DND-41 (cell line): ENCODE data around the gene DSCAML1.
"Not testable (repeated sequence)": the region's sequence is repeated elsewhere in the genome, so short reads cannot be mapped to it uniquely, and the experiment has no call there.

Experiments
- ATAC-seq: fragments of 200-7000 bp; cut with Tn5 transposase; 3 replicates; pipeline ENCODE4 v1.9.1; 2021; ENCODE audit warnings: low read depth; ENCODE audit not compliant: insufficient read depth
- DNase-seq: peaks from one replicate; pipeline ENCODE4 v3.0.0-alpha.2; 2020
- H2AFZ ChIP-seq: 2 replicates; pipeline ENCODE4 v1.6.0; 2012; ENCODE audit warnings: low read depth, low read length
- H3K27ac ChIP-seq: 2 replicates; pipeline ENCODE4 v1.5.1; 2012; ENCODE audit warnings: low read length, inconsistent platforms
- H3K27me3 ChIP-seq: fragments of 200-600 bp; sonication (generic); 2 replicates; pipeline ENCODE4 v1.6.0; 2012; ENCODE audit warnings: low read length, mild to moderate bottlenecking, inconsistent platforms; ENCODE audit not compliant: insufficient read depth, poor library complexity
- H3K36me3 ChIP-seq: 2 replicates; pipeline ENCODE4 v1.5.1; 2012; ENCODE audit warnings: low read length, inconsistent platforms; ENCODE audit not compliant: insufficient read depth
- H3K4me1 ChIP-seq: 2 replicates; pipeline ENCODE4 v1.5.1; 2012; ENCODE audit warnings: mild to moderate bottlenecking, low read length; ENCODE audit not compliant: insufficient read depth
- H3K4me2 ChIP-seq: 2 replicates; pipeline ENCODE4 v1.6.0; 2012; ENCODE audit warnings: mild to moderate bottlenecking, moderate library complexity, low read length, inconsistent platforms; ENCODE audit not compliant: insufficient read depth
- H3K4me3 ChIP-seq, 2 experiments: fragments of 200-600 bp in 1 of 2; shearing (Covaris generic) in 1 of 2; 2 replicates each; pipeline ENCODE4 v1.5.1; 2012 to 2016; ENCODE audit warnings: inconsistent platforms in 2 of 2, low read length in 2 of 2, mild to moderate bottlenecking in 2 of 2, low read depth in 1 of 2, moderate library complexity in 1 of 2
- H3K79me2 ChIP-seq: 2 replicates; pipeline ENCODE4 v1.6.0; 2012; ENCODE audit warnings: low read length, inconsistent platforms; ENCODE audit not compliant: insufficient read depth
- H3K9ac ChIP-seq: 2 replicates; pipeline ENCODE4 v1.6.0; 2012; ENCODE audit warnings: low read depth, mild to moderate bottlenecking, inconsistent platforms, low read length, moderate library complexity
- H3K9me3 ChIP-seq: 2 replicates; pipeline ENCODE4 v1.5.1; 2012; ENCODE audit warnings: low read length, moderate library complexity, mild to moderate bottlenecking, inconsistent platforms; ENCODE audit not compliant: insufficient read depth, severe bottlenecking
- H4K20me1 ChIP-seq: 2 replicates; pipeline ENCODE4 v1.6.0; 2012; ENCODE audit warnings: low read length; ENCODE audit not compliant: insufficient read depth
- EZH2 ChIP-seq: IDR thresholded peaks from 3 replicates; pipeline ENCODE4 v1.6.1; 2012; ENCODE audit warnings: borderline replicate concordance, low read depth, mild to moderate bottlenecking, moderate library complexity, low read length, inconsistent platforms; ENCODE audit not compliant: severe bottlenecking
- TF ChIP-seq, protein P1 (sequence below): IDR thresholded peaks from 2 replicates; pipeline ENCODE4 v1.5.1; 2012; ENCODE audit warnings: borderline replicate concordance, low read length, moderate library complexity, mild to moderate bottlenecking; ENCODE audit not compliant: poor library complexity, severe bottlenecking; ENCODE audit errors: extremely low read depth

Gene DSCAML1

DNA sequence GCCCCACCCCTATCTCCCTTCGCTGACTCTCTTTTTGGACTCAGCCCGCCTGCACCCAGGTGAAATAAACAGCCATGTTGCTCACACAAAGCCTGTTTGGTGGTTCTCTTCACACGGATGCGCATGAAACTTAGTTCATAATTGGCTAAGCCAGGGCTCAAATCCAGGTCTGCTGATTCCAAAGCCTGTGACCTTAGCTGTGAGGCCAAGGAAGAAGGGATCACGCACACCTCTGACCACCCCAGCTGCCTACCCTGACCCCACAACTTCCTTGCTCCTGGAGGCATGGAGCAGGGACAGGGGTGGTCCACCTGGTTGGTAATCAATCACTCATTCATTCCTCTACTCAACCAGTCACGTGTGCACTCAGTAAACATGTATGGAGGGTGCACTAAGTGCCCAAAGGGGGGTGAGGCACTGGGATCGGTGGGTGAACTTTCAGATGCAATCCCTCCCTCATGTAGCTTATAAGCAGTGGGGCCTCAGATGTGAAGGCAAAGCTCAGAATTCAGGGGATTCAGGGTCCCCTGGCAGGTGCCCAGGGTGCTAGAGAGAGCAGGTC, 17.3 kb upstream of the DSCAML1 start:
- H3K9ac ChIP-seq = no peak overlapping the region
- H2AFZ ChIP-seq = no peak overlapping the region
- H3K27ac ChIP-seq = peak overlapping the region; percentile 48; the same call in 1 of the 2 replicates
- DNase-seq = no peak
- H3K4me3 ChIP-seq = no peak overlapping the region
- H3K4me2 ChIP-seq = no peak overlapping the region
- no peaks in the 10 kb centered on the region for H3K9me3 ChIP-seq
- no peak; the same call in 2 of the 3 replicates for ATAC-seq
- peaks cover 50% of the 10 kb centered on the region for H3K4me1 ChIP-seq
- TF ChIP-seq, protein P1, sequence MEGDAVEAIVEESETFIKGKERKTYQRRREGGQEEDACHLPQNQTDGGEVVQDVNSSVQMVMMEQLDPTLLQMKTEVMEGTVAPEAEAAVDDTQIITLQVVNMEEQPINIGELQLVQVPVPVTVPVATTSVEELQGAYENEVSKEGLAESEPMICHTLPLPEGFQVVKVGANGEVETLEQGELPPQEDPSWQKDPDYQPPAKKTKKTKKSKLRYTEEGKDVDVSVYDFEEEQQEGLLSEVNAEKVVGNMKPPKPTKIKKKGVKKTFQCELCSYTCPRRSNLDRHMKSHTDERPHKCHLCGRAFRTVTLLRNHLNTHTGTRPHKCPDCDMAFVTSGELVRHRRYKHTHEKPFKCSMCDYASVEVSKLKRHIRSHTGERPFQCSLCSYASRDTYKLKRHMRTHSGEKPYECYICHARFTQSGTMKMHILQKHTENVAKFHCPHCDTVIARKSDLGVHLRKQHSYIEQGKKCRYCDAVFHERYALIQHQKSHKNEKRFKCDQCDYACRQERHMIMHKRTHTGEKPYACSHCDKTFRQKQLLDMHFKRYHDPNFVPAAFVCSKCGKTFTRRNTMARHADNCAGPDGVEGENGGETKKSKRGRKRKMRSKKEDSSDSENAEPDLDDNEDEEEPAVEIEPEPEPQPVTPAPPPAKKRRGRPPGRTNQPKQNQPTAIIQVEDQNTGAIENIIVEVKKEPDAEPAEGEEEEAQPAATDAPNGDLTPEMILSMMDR = no peak
- TF ChIP-seq EZH2 = no peak
- H3K36me3 ChIP-seq = peaks cover 27% of the 10 kb centered on the region
- no peaks in the 10 kb centered on the region for H3K79me2 ChIP-seq
- no peaks in the 10 kb centered on the region for H3K27me3 ChIP-seq
- H4K20me1 ChIP-seq = no peaks in the 10 kb centered on the region; the same call in 1 of the 2 replicates

DNA sequence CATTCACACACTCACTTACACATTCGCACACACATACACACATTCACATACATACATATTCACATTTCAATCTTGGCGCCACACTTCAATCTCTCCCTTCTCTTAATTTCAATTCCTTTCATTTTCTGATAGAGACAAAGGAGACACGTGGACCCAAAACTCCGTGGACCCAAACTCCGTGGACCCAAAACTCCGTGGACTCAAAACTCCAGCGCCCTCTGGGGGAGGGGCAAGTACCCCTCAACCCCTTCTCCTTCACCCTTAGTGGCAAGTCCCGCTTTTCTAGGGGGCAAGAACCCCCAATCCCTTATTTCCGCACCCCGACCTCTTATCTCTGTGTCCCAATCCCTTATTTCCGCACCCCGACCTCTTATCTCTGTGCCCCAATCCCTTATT, 13.0 kb upstream of the DSCAML1 start:
- peaks cover 19% of the 10 kb centered on the region for H3K36me3 ChIP-seq
- H3K27ac ChIP-seq, H4K20me1 ChIP-seq, DNase-seq, H3K4me2 ChIP-seq, H3K4me3 ChIP-seq, H3K79me2 ChIP-seq, H2AFZ ChIP-seq, H3K27me3 ChIP-seq, ATAC-seq, H3K9ac ChIP-seq, H3K9me3 ChIP-seq, H3K4me1 ChIP-seq: not testable (repeated sequence)

DNA sequence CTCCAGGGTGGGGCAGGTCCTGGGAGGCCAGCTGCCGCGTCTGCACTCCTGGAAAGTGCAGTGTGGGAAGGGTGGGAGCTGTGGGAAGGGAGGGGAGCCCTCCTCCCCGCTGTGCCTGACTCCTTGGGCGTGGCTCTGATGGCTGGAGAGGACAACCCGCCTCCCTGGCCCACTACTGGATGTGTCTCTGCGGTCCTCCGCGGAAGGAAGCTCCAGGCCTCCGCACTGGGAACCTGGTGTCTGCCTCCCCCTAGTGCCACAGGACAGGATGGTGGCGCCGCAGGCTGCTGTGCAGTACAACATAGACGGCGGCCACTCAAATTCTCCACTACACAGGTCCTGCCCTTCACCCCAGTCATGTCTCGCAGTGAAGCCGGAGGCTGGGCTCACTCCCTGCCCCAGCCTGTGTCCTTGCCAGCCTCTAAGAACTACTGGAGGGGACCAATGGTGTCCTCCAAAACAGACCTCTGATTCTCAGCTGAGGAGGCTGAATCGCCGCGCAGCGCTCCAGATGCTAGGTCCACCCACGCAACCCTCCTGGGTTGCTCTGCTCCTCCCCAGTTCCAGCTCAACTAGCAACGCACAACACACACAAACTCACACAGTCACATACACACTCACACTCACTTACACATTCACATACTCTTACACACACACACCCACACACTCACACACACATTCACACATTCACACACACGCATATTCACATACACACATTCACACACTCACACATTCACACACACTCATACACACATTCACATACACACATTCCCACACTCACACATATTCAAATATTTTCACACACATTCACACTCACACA, 12.4 kb upstream of the DSCAML1 start:
- no peak for DNase-seq
- H3K9ac ChIP-seq = no peak overlapping the region
- H3K4me1 ChIP-seq = peaks cover 2% of the 10 kb centered on the region
- H3K9me3 ChIP-seq = no peaks in the 10 kb centered on the region
- H2AFZ ChIP-seq = no peak overlapping the region
- H4K20me1 ChIP-seq = peaks cover 6% of the 10 kb centered on the region; the same call in 1 of the 2 replicates
- no peak for TF ChIP-seq EZH2
- TF ChIP-seq, protein P1 = peak; percentile 34
- H3K79me2 ChIP-seq = no peaks in the 10 kb centered on the region
- no peak overlapping the region for H3K4me3 ChIP-seq
- no peaks in the 10 kb centered on the region for H3K27me3 ChIP-seq
- ATAC-seq = peak; percentile 24; the same call in 1 of the 3 replicates
- peaks cover 23% of the 10 kb centered on the region for H3K36me3 ChIP-seq
- H3K27ac ChIP-seq = no peak overlapping the region
- no peak overlapping the region for H3K4me2 ChIP-seq

DNA sequence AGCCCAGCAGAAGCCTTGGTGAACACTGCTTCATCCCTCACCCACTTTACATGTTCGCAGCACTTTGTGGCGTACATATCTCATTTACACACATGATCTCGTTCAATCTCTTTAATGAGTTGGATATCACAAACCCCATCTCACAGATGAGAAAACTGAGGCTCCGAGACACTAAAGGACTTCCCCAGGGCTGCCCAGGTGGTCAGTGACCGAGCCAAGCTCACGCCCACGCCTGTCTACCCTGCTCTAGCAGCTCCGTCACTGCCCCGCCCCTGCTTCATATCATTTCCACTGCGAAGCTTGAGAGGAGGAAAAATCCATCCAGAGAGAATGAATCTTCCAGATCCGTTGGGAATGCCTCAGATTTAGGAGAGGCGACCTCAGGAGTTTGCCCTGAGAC, 11.8 kb upstream of the DSCAML1 start:
- Histone ChIP-seq H3K4me3 (no peak overlapping the region), H3K9ac (no peak overlapping the region), H3K4me1 (no peaks in the 10 kb centered on the region), H3K79me2 (no peaks in the 10 kb centered on the region), H2AFZ (no peak overlapping the region), H3K36me3 (peaks cover 23% of the 10 kb centered on the region), H3K27me3 (no peaks in the 10 kb centered on the region), H3K4me2 (no peak overlapping the region), H4K20me1 (peaks cover 6% of the 10 kb centered on the region; the same call in 1 of the 2 replicates), H3K9me3 (no peaks in the 10 kb centered on the region), H3K27ac (no peak overlapping the region)
- ATAC-seq = no peak
- no peak for TF ChIP-seq EZH2
- TF ChIP-seq, protein P1 = no peak
- no peak for DNase-seq
